NCI-H2107 treated with DMSO at 0.1 percent for 48 hours (cell line): Measurements from ENCODE around the gene IGLON5.

ENCODE experiments used
- DNase-seq: peaks from one replicate; lab custom pipeline; 2025; ENCODE audit not compliant: unreplicated experiment; lab: John Stamatoyannopoulos, UW

IGLON5 gene

GRCh38 chr19:51364200-51365106 lies 53.0 kb downstream of the IGLON5 start:
- no peak for DNase-seq

- DNase-seq, result peak; percentile 22
These were observed 53.9 kb downstream of the IGLON5 start for GRCh38 chr19:51365211-51365964.

- no peak for DNase-seq
These were observed 54.5 kb downstream of the IGLON5 start, which contains the start of gene ETFB for GRCh38 chr19:51365965-51366388. ETFB (minus strand) TSS chr19:51366388; CDS start chr19:51366326, 62 bp downstream.

- peak; percentile 85 for DNase-seq
These were observed 55.2 kb downstream of the IGLON5 start for GRCh38 chr19:51366389-51367254.

- DNase-seq, result no peak
These were observed 55.8 kb downstream of the IGLON5 start for GRCh38 chr19:51367255-51367564.

GRCh38 chr19:51367565-51368365 lies 56.3 kb downstream of the IGLON5 start:
- peak; percentile 92 for DNase-seq

- no peak for DNase-seq
These were observed 57.2 kb downstream of the IGLON5 start, which contains the start of gene CLDND2 for GRCh38 chr19:51368366-51369282. CLDND2 (minus strand) TSS chr19:51369003; CDS start chr19:51368577, 426 bp downstream.

- DNase-seq, result no peak
These were observed 58.8 kb downstream of the IGLON5 start for GRCh38 chr19:51370230-51370629.

- DNase-seq, result no peak
These were observed 59.8 kb downstream of the IGLON5 start for GRCh38 chr19:51371186-51371690.

GRCh38 chr19:51372021-51372648 lies 60.7 kb downstream of the IGLON5 start:
- DNase-seq, result no peak

GRCh38 chr19:51372649-51373504 lies 61.4 kb downstream of the IGLON5 start, which contains the start of gene NKG7:
NKG7 (minus strand) TSS chr19:51372654; CDS start chr19:51372535, 119 bp downstream.
- no peak for DNase-seq

- DNase-seq, result no peak
These were observed 64.2 kb downstream of the IGLON5 start for GRCh38 chr19:51375504-51376221.

GRCh38 chr19:51377422-51377821 lies 66.0 kb downstream of the IGLON5 start:
- no peak for DNase-seq

GRCh38 chr19:51380379-51380778 lies 68.9 kb downstream of the IGLON5 start:
- DNase-seq, result no peak
